COLO829 (cell line): Measurements from ENCODE around the gene SMC1A.

Experiments
- DNase-seq: peaks from one replicate; pipeline ENCODE4 v3.0.0; 2012; ENCODE audit warnings: low spot score

The SMC1A gene

GRCh38 chrX:53340852-53341645, 81.4 kb downstream of the SMC1A start:
- no peak for DNase-seq

GRCh38 chrX:53337101-53337500, 85.4 kb downstream of the SMC1A start:
- DNase-seq, result no peak

GRCh38 chrX:53333853-53334252, 88.6 kb downstream of the SMC1A start:
- no peak for DNase-seq

- no peak for DNase-seq
Measured at GRCh38 chrX:53332204-53332603, 90.2 kb downstream of the SMC1A start.

- DNase-seq, result peak; percentile 28
Measured at GRCh38 chrX:53330331-53330730, 92.1 kb downstream of the SMC1A start.

GRCh38 chrX:53324803-53325202, 97.7 kb downstream of the SMC1A start:
- DNase-seq, result no peak
